HEK293 (cell line): ENCODE measurements around the gene RPUSD1.

Source experiments
- CTCF ChIA-PET: fragments of 350-600 bp; formaldehyde crosslinking; extraction: SDS; loops from one replicate; lab custom pipeline; 2021; ENCODE audit warnings: antibody characterized with exemption; lab: Yijun Ruan, JAX
- POLR2A ChIA-PET: fragments of 300-600 bp; formaldehyde crosslinking; extraction: SDS; loops from one replicate; lab custom pipeline; 2020; ENCODE audit warnings: antibody characterized with exemption, inconsistent platforms; lab: Yijun Ruan, JAX
- H3K27ac ChIP-seq: fragments of 200-500 bp; sonication (Bioruptor generic); 2 replicates; pipeline ENCODE4 v1.5.1; 2014; ENCODE audit warnings: low read depth, low read length, control low read depth, inconsistent platforms; ENCODE audit errors: extremely low read depth
- H3K36me3 ChIP-seq, 2 experiments: fragments of 200-500 bp in 1 of 2; sonication (Bioruptor generic) in 1 of 2; 1 replicate in 1 of 2; 2 replicates in 1 of 2; pipeline ENCODE4 v1.5.1; 2014 to 2017; ENCODE audit warnings: inconsistent platforms in 2 of 2, low read length in 2 of 2; ENCODE audit not compliant: control insufficient read depth in 2 of 2, insufficient read depth in 1 of 2
- H3K4me1 ChIP-seq: fragments of 200-500 bp; sonication (Bioruptor generic); 2 replicates; pipeline ENCODE4 v1.5.1; 2014; ENCODE audit warnings: mild to moderate bottlenecking, low read length, inconsistent platforms; ENCODE audit not compliant: control insufficient read depth, insufficient read depth
- H3K4me3 ChIP-seq: 2 replicates; pipeline ENCODE4 v1.5.1; 2011; ENCODE audit warnings: low read depth, mild to moderate bottlenecking, control low read depth, low read length, moderate library complexity
- H3K9me3 ChIP-seq: fragments of 200-500 bp; sonication (Bioruptor generic); 2 replicates; pipeline ENCODE4 v1.5.1; 2014; ENCODE audit warnings: low read depth, low read length, inconsistent platforms; ENCODE audit not compliant: control insufficient read depth, insufficient read depth
- BCL11B ChIP-seq: fragments of 450-650 bp; formaldehyde crosslinking; IDR thresholded peaks from 2 replicates; pipeline ENCODE4 v1.5.1; 2016; ENCODE audit warnings: low read depth, missing biosample characterization, missing genetic modification characterization
- KLF10 ChIP-seq: fragments of 450-650 bp; IDR thresholded peaks from 2 replicates; pipeline ENCODE4 v1.5.1; 2018; ENCODE audit warnings: missing biosample characterization, mild to moderate bottlenecking, missing genetic modification characterization
- MZF1 ChIP-seq: fragments of 450-650 bp; formaldehyde crosslinking; IDR thresholded peaks from 2 replicates; pipeline ENCODE4 v1.5.1; 2017; ENCODE audit warnings: missing biosample characterization, missing genetic modification characterization, borderline replicate concordance
- RBAK ChIP-seq: fragments of 450-650 bp; formaldehyde crosslinking; IDR thresholded peaks from 2 replicates; pipeline ENCODE4 v1.5.1; 2016; ENCODE audit warnings: missing biosample characterization, missing genetic modification characterization
- ZBTB1 ChIP-seq: fragments of 450-650 bp; formaldehyde crosslinking; IDR thresholded peaks from 2 replicates; pipeline ENCODE4 v1.5.1; 2016; ENCODE audit warnings: missing biosample characterization, missing genetic modification characterization
- ZBTB48 ChIP-seq: fragments of 450-650 bp; formaldehyde crosslinking; IDR thresholded peaks from 2 replicates; pipeline ENCODE4 v1.5.1; 2016; ENCODE audit warnings: missing biosample characterization, missing genetic modification characterization
- ZNF121 ChIP-seq: fragments of 450-650 bp; formaldehyde crosslinking; IDR thresholded peaks from 2 replicates; pipeline ENCODE4 v1.5.1; 2016; ENCODE audit warnings: missing biosample characterization, missing genetic modification characterization
- ZNF16 ChIP-seq: fragments of 450-650 bp; formaldehyde crosslinking; IDR thresholded peaks from 2 replicates; pipeline ENCODE4 v1.5.1; 2016; ENCODE audit warnings: low read depth, missing biosample characterization, missing genetic modification characterization
- ZNF248 ChIP-seq: fragments of 450-650 bp; formaldehyde crosslinking; IDR thresholded peaks from 2 replicates; pipeline ENCODE4 v1.5.1; 2017; ENCODE audit warnings: missing biosample characterization, missing genetic modification characterization
- ZNF302 ChIP-seq: fragments of 450-650 bp; formaldehyde crosslinking; IDR thresholded peaks from 2 replicates; pipeline ENCODE4 v1.5.1; 2016; ENCODE audit warnings: missing biosample characterization, missing genetic modification characterization, low read depth
- ZNF311 ChIP-seq: fragments of 450-650 bp; formaldehyde crosslinking; IDR thresholded peaks from 2 replicates; pipeline ENCODE4 v1.5.1; 2017; ENCODE audit warnings: missing biosample characterization, missing genetic modification characterization, borderline replicate concordance
- ZNF423 ChIP-seq: fragments of 450-650 bp; formaldehyde crosslinking; IDR thresholded peaks from 2 replicates; pipeline ENCODE4 v1.5.1; 2016; ENCODE audit warnings: missing biosample characterization, missing genetic modification characterization
- ZNF654 ChIP-seq: fragments of 450-650 bp; formaldehyde crosslinking; IDR thresholded peaks from 2 replicates; pipeline ENCODE4 v1.5.1; 2016; ENCODE audit warnings: low read depth, missing biosample characterization, missing genetic modification characterization
- ZNF777 ChIP-seq: fragments of 450-650 bp; formaldehyde crosslinking; IDR thresholded peaks from 2 replicates; pipeline ENCODE4 v1.5.1; 2017; ENCODE audit warnings: missing biosample characterization, missing genetic modification characterization, borderline replicate concordance
- ZNF785 ChIP-seq: fragments of 450-650 bp; formaldehyde crosslinking; IDR thresholded peaks from 2 replicates; pipeline ENCODE4 v1.5.1; 2016; ENCODE audit warnings: missing biosample characterization, missing genetic modification characterization
- TF ChIP-seq, protein P1 (sequence below): fragments of 450-650 bp; formaldehyde crosslinking; IDR thresholded peaks from 2 replicates; pipeline ENCODE4 v1.5.1; 2017; ENCODE audit warnings: missing biosample characterization, mild to moderate bottlenecking, missing genetic modification characterization, moderate library complexity
- TF ChIP-seq, protein P2 (sequence below): fragments of 450-650 bp; IDR thresholded peaks from 2 replicates; pipeline ENCODE4 v1.5.1; 2018; ENCODE audit warnings: missing biosample characterization, mild to moderate bottlenecking, missing genetic modification characterization
- TF ChIP-seq, protein P3 (sequence below): fragments of 450-650 bp; formaldehyde crosslinking; conservative IDR thresholded peaks from 2 replicates; pipeline ENCODE4 v1.5.1; 2016; ENCODE audit warnings: low read depth, missing biosample characterization, missing genetic modification characterization
- TF ChIP-seq, protein P4 (sequence below): fragments of 450-650 bp; formaldehyde crosslinking; IDR thresholded peaks from 2 replicates; pipeline ENCODE4 v1.5.1; 2016; ENCODE audit warnings: missing biosample characterization, missing genetic modification characterization, borderline replicate concordance

RPUSD1 gene

DNA sequence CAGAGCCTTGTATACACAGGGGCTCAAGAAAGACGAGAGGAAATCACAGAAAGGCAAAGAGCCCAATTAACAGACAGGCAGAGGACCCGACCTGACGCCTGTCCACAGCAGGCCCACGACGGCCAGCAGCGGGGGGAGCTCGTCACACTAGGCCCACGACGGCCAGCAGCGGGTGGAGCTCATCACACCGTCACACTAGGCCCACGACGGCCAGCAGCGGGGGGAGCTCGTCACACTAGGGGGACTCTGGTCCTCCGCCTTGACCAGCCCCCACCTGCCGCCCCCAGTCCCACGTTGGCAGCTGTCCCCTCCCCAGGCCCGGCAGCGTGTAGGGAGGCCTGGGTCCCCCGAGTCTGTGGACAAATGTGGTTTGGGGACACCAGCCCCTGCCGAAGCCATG, 36.0 kb upstream of the RPUSD1 start:
- Histone ChIP-seq H3K4me3 (no peak overlapping the region), H3K4me1 (peaks cover 4% of the 10 kb centered on the region; the same call in 1 of the 2 replicates), H3K36me3 (no peaks in the 10 kb centered on the region), H3K27ac (no peak overlapping the region), H3K9me3 (no peaks in the 10 kb centered on the region)
- TF ChIP-seq, protein P1, sequence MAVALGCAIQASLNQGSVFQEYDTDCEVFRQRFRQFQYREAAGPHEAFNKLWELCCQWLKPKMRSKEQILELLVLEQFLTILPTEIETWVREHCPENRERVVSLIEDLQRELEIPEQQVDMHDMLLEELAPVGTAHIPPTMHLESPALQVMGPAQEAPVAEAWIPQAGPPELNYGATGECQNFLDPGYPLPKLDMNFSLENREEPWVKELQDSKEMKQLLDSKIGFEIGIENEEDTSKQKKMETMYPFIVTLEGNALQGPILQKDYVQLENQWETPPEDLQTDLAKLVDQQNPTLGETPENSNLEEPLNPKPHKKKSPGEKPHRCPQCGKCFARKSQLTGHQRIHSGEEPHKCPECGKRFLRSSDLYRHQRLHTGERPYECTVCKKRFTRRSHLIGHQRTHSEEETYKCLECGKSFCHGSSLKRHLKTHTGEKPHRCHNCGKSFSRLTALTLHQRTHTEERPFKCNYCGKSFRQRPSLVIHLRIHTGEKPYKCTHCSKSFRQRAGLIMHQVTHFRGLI = no peak
- TF ChIP-seq BCL11B (tag by site-specific recombination) (no peak), RBAK (tag by site-specific recombination) (no peak), ZNF16 (tag by site-specific recombination) (no peak), ZNF777 (tag by site-specific recombination) (no peak), ZNF654 (tag by site-specific recombination) (no peak), ZNF302 (tag by site-specific recombination) (no peak), ZNF785 (tag by site-specific recombination) (no peak), KLF10 (no peak), ZNF248 (no peak), MZF1 (tag by site-specific recombination) (no peak)
- TF ChIP-seq, protein P2, sequence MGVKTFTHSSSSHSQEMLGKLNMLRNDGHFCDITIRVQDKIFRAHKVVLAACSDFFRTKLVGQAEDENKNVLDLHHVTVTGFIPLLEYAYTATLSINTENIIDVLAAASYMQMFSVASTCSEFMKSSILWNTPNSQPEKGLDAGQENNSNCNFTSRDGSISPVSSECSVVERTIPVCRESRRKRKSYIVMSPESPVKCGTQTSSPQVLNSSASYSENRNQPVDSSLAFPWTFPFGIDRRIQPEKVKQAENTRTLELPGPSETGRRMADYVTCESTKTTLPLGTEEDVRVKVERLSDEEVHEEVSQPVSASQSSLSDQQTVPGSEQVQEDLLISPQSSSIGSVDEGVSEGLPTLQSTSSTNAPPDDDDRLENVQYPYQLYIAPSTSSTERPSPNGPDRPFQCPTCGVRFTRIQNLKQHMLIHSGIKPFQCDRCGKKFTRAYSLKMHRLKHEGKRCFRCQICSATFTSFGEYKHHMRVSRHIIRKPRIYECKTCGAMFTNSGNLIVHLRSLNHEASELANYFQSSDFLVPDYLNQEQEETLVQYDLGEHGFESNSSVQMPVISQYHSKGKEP (tag by site-specific recombination) = no peak
- ChIA-PET POLR2A (no interaction called here), CTCF (no interaction called here)

DNA sequence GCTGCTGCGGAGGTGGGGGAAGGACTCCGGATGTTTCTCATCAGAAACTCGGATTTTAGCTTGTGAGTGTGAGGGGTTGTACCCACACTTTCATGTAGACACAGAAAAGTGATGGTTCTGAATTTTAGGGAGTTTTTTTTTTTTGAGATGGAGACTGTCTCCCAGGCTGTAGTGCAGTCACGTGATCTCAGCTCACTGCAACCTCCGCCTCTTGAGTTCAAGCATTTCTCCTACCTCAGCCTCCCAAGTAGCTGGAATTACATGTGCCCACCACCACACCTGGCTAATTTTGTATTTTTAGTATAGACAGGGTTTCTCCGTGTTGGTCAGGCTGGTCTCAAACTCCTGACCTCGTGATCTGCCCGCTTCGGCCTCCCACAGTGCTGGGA, 34.7 kb upstream of the RPUSD1 start:
- CTCF ChIA-PET = no interaction called here
- POLR2A ChIA-PET = no interaction called here

More for the DNA sequence above, 34.7 kb upstream of the RPUSD1 start:
- no peaks in the 10 kb centered on the region for H3K36me3 ChIP-seq
- H3K27ac ChIP-seq = no peak overlapping the region
- no peaks in the 10 kb centered on the region for H3K9me3 ChIP-seq
- peaks cover 4% of the 10 kb centered on the region; the same call in 1 of the 2 replicates for H3K4me1 ChIP-seq
- TF ChIP-seq ZBTB1 (tag by site-specific recombination) (no peak), ZNF423 (tag by site-specific recombination) (no peak), ZNF121 (no peak), ZNF311 (tag by site-specific recombination) (no peak), ZBTB48 (tag by site-specific recombination) (no peak)
- TF ChIP-seq, protein P3, sequence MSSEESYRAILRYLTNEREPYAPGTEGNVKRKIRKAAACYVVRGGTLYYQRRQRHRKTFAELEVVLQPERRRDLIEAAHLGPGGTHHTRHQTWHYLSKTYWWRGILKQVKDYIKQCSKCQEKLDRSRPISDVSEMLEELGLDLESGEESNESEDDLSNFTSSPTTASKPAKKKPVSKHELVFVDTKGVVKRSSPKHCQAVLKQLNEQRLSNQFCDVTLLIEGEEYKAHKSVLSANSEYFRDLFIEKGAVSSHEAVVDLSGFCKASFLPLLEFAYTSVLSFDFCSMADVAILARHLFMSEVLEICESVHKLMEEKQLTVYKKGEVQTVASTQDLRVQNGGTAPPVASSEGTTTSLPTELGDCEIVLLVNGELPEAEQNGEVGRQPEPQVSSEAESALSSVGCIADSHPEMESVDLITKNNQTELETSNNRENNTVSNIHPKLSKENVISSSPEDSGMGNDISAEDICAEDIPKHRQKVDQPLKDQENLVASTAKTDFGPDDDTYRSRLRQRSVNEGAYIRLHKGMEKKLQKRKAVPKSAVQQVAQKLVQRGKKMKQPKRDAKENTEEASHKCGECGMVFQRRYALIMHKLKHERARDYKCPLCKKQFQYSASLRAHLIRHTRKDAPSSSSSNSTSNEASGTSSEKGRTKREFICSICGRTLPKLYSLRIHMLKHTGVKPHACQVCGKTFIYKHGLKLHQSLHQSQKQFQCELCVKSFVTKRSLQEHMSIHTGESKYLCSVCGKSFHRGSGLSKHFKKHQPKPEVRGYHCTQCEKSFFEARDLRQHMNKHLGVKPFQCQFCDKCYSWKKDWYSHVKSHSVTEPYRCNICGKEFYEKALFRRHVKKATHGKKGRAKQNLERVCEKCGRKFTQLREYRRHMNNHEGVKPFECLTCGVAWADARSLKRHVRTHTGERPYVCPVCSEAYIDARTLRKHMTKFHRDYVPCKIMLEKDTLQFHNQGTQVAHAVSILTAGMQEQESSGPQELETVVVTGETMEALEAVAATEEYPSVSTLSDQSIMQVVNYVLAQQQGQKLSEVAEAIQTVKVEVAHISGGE (tag by site-specific recombination) = no peak
- TF ChIP-seq, protein P4, sequence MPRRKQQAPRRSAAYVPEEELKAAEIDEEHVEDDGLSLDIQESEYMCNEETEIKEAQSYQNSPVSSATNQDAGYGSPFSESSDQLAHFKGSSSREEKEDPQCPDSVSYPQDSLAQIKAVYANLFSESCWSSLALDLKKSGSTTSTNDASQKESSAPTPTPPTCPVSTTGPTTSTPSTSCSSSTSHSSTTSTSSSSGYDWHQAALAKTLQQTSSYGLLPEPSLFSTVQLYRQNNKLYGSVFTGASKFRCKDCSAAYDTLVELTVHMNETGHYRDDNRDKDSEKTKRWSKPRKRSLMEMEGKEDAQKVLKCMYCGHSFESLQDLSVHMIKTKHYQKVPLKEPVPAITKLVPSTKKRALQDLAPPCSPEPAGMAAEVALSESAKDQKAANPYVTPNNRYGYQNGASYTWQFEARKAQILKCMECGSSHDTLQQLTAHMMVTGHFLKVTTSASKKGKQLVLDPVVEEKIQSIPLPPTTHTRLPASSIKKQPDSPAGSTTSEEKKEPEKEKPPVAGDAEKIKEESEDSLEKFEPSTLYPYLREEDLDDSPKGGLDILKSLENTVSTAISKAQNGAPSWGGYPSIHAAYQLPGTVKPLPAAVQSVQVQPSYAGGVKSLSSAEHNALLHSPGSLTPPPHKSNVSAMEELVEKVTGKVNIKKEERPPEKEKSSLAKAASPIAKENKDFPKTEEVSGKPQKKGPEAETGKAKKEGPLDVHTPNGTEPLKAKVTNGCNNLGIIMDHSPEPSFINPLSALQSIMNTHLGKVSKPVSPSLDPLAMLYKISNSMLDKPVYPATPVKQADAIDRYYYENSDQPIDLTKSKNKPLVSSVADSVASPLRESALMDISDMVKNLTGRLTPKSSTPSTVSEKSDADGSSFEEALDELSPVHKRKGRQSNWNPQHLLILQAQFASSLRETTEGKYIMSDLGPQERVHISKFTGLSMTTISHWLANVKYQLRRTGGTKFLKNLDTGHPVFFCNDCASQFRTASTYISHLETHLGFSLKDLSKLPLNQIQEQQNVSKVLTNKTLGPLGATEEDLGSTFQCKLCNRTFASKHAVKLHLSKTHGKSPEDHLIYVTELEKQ (tag by site-specific recombination) = no peak
- TF ChIP-seq, all 188 proteins: peak for 0
- H3K4me3 ChIP-seq = no peak overlapping the region
